Skeletal muscle cell (primary cell): ENCODE measurements around the gene PRKACA.

Source experiments
- DNase-seq: peaks from one replicate; pipeline ENCODE4 v3.0.0-alpha.2; 2010; ENCODE audit warnings: low read depth
- H3K4me3 ChIP-seq: 2 replicates; pipeline ENCODE4 v1.5.1; 2011; ENCODE audit warnings: low read depth, mild to moderate bottlenecking, control low read depth, low read length, moderate library complexity

PRKACA gene

GRCh38 chr19:14102756-14103155 lies 14.8 kb downstream of the PRKACA start:
- H3K4me3 ChIP-seq, result no peak overlapping the region
- no peak for DNase-seq

DNA sequence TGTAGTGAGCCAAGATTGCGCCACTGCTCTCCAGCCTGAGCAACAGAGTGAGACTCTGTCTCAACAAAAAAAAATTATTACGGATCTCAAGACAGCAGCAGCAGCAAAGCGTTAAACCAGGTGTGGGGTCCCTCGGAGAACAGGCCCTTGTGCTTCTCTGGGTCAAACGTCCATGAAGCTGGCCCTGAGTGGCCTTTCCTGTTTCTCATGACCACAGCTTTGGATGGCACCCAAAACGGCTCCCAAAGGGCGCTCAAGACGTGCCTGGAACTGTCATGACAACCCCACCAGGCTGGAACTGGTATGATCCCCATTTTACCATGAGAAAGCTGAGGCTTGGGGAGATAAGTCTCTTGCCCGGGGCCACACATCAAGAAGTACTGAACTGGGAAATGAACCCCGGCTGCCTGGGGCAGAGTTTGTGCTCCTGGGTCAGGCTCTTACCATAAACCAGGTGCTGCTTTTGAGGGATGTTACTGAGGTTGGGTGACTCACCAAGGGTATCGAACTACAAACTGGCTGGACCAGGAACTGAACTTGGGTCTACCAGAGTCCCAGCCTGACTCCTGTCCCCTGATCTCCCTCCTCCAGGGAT lies 15.4 kb downstream of the PRKACA start:
- DNase-seq, result no peak
- H3K4me3 ChIP-seq, result no peak overlapping the region

DNA sequence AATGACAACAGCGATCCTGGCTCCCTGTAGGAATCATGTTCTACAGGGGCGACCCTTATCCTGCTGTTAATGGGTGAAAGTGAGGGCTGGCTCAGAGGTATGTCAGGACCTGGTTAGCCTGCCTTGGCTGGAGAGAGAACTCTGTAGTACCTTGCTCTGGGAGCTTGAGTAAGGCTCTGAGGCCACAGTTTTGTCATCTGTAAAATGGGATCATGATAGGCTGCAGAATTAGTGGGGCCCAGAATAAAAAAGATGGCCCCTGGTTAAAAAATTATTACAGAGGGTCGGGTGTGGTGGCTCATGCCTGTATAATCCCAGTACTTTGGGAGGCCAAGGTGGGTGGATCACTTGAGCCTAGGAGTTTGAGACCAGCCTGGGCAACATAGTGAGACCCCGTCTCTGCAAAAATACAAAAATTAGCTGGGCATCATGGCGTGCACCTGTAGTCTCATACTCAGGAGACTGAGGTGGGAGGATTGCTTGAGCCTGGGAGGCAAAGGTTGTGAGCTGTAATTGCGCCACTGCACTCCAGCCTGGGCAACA lies 16.5 kb downstream of the PRKACA start:
- no peak overlapping the region for H3K4me3 ChIP-seq
- no peak for DNase-seq

- no peak overlapping the region for H3K4me3 ChIP-seq
- no peak for DNase-seq
These were observed 19.9 kb downstream of the PRKACA start for GRCh38 chr19:14097532-14098151.

- no peak for DNase-seq
- no peak overlapping the region for H3K4me3 ChIP-seq
These were observed 21.1 kb downstream of the PRKACA start for GRCh38 chr19:14096272-14096992.

DNA sequence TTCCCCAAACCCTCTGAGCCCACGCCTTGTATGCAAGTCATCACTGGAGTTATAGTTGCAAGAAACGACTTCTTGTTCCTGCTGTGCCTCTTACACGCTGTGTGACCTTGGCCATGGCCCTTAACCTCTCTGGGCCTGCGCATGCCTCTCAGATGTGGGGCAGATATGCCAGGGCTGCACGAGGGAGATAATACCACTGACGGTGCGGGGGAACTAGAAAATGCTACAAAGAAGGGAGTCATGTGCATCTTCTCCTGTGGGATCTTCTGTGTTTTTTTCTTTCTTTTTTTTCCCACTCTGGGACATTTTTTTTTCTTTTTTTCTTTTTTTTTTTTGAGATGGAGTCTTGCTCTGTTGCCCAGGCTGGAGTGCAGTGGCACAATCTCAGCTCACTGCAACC lies 22.7 kb downstream of the PRKACA start:
- DNase-seq, result no peak
- H3K4me3 ChIP-seq, result no peak overlapping the region

GRCh38 chr19:14093117-14093823 lies 24.3 kb downstream of the PRKACA start:
- H3K4me3 ChIP-seq, result no peak overlapping the region
- no peak for DNase-seq

- H3K4me3 ChIP-seq, result peak overlapping the region; percentile 82
These were observed 25.6 kb downstream of the PRKACA start for GRCh38 chr19:14091813-14092462.

GRCh38 chr19:14091081-14091812 lies 26.3 kb downstream of the PRKACA start:
- DNase-seq, result no peak
- peak overlapping the region; percentile 82 for H3K4me3 ChIP-seq

More at GRCh38 chr19:14091813-14092462, 25.6 kb downstream of the PRKACA start:
- DNase-seq, result no peak

DNA sequence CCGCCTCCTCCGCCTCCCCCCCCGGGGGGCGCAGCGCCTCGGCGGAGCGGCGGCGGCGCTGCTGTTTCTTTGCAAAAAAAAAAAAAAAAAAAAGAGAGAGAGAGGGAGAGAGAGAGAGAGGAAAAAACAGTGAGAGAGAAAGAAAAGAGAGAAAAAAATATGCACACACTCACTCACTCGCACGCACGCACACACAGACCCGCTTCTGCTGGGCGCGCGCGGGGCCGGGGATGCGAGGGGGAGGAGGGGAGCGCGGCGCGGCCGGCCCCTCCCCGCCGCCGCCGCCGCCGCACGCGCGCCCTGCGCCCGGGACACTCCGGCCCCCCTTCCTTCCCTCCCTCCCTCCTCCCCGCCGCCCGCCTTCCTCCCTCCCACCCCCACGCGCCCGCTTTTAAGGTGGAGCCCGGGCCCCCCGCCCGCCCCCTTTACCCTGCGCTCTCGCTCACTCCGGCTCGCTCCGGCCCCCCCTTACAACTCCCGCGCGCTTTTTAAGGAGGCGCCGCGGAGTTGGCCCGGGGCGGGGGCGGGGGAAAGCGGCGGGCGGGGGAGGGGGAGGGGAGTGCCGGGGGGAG lies 27.0 kb downstream of the PRKACA start, which contains the start of gene SAMD1:
TSS of gene SAMD1 (minus strand) at position 243 of the 572 bp plus-strand sequence.
- peak within 1 kb of the TSS; percentile 82 for H3K4me3 ChIP-seq
- peak; percentile 78 for DNase-seq

- H3K4me3 ChIP-seq, result peak overlapping the region; percentile 59
- no peak for DNase-seq
These were observed 27.7 kb downstream of the PRKACA start for GRCh38 chr19:14089662-14090508.

DNA sequence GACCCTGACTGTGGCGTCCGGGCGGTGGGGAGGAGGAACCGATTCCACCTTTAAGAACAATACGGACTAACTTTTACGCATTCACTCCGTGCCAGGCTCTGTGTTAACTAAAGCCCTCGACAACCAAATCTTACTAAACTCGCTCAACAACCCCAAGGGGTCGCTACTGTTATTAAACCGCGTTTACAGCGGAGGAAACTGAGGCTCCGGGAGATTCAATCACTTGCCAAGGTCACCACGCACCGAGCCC lies 28.2 kb downstream of the PRKACA start:
- peak overlapping the region; percentile 59 for H3K4me3 ChIP-seq
- DNase-seq, result no peak

DNA sequence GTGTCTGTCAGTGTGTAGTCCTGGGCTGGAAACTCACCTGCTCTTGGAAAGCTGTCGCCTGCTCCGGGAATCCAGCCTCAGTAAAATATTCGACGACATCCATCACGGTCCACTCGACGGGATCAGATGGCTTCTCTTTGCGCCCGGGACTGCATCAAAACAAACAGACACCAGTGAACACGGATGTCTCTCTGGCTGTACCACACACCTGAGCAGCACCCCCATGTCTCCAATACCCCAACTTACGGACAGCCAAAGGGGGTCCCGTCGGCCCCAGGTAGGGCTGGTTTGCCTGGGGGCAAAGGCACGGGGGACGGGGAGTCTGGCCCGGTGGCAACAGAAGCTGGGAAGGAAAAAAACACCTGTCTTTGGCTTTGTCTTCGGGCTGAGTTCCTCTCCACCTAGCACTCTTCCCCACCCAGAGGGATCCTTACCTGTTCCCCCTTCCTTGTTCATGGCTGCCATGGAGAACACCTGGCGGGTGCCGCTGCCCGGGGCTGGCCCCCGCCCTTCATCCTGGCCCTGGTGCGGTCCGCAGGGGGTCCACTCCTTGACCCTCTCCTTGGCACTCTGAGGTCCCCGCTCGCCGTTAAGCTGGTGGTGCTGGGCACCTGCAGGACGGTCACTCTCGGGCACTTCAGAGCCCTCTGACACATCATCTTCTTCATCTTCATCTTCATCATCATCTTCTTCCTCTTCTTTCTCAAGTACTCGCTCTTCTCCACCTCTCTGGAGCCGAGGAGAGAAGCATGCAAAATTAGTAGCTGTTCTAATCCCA lies 28.7 kb downstream of the PRKACA start:
- DNase-seq, result no peak
- H3K4me3 ChIP-seq, result peak overlapping the region; percentile 59

GRCh38 chr19:14086098-14086497 lies 31.5 kb downstream of the PRKACA start:
- H3K4me3 ChIP-seq, result no peak overlapping the region
- DNase-seq, result no peak

- DNase-seq, result no peak
- no peak within 1 kb of the TSS for H3K4me3 ChIP-seq
These were observed 32.1 kb downstream of the PRKACA start, which contains the start of gene C19orf67 for GRCh38 chr19:14085309-14085995. Gene C19orf67, minus strand, starts transcription at chr19:14085783. Its CDS starts 156 bp downstream, at chr19:14085627.

DNA sequence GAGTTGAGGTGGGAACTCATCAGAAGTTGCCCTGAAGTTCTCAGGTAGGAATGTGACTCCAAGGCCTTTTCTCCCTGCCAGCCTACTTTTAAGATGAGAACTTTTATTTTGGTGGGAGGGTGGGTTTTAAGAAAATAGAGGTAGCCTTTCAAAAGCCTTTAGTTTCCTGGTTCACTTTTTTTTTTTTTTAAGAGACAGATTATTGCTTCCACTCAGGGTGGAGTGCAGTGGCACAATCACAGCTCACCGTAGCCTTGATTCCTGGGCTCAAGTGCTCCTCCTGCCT lies 34.9 kb downstream of the PRKACA start:
- H3K4me3 ChIP-seq, result no peak overlapping the region
- no peak for DNase-seq
